ENCODE measurements around the gene MIOS. TPM values are rescaled to one million over a fixed set of nuclear protein-coding genes. Genes with fewer than 3 reads are reported as not detected.

Gene MIOS
- polyA plus RNA-seq, 1 experiment = 11.8 TPM

DNA sequence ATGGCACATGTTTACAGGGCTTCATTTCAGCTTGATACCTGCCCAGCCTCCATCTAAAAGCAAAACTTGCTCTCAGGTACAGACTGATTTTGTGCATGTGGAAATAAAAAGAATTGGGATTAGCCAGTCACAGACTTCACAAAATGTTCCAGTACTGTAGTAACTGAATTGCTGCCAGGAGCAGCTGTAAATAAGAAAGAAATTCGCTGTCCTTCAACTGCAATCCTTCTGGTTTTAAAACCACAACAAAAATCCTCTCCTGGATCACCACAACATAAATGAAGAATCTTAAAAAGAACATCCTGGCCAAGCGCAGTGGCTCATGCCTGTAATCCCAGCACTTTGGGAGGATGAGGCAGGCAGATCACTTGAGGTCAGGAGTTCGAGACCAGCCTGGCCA lies 3.9 kb upstream of the MIOS start:
- Histone ChIP-seq H3K4me3 (ENCODE audit: low read depth, low read length) (no peak overlapping the region), H3K27me3 (ENCODE audit: control insufficient read depth, insufficient read depth, low read length) (no peaks in the 10 kb centered on the region), H3K36me3 (ENCODE audit: control insufficient read depth, insufficient read depth, low read length) (no peaks in the 10 kb centered on the region)
- TF ChIP-seq CTCF (IDR thresholded peaks at IDR 0.05; ENCODE audit: insufficient read depth, low read depth, low read length) = no peak
- POLR2A ChIA-PET = no interaction called here
- DNase-seq (ENCODE audit: low read depth) = no peak
- CTCF ChIA-PET = no interaction called here

- TF ChIP-seq CTCF (IDR thresholded peaks at IDR 0.05; ENCODE audit: insufficient read depth, low read depth, low read length) = no peak
- Histone ChIP-seq H3K36me3 (ENCODE audit: control insufficient read depth, insufficient read depth, low read length) (no peaks in the 10 kb centered on the region), H3K4me3 (ENCODE audit: low read depth, low read length) (no peak overlapping the region), H3K27me3 (ENCODE audit: control insufficient read depth, insufficient read depth, low read length) (no peaks in the 10 kb centered on the region)
- DNase-seq (ENCODE audit: low read depth) = no peak
- ChIA-PET CTCF (no interaction called here), POLR2A (no interaction called here)
Observed at GRCh38 chr7:7563269-7563668, 3.4 kb upstream of the MIOS start.

- no peak for TF ChIP-seq CTCF (IDR thresholded peaks at IDR 0.05; ENCODE audit: insufficient read depth, low read depth, low read length)
- H3K27me3 ChIP-seq (ENCODE audit: control insufficient read depth, insufficient read depth, low read length) = no peaks in the 10 kb centered on the region
- POLR2A ChIA-PET = no interaction called here
- no peaks in the 10 kb centered on the region for H3K36me3 ChIP-seq (ENCODE audit: control insufficient read depth, insufficient read depth, low read length)
- CTCF ChIA-PET = interaction anchor here (1.3 kb wide), 2 partner anchors 10 to 138 kb away, joined by 3 read pairs; no protein-coding TSS in a partner anchor
- no peak overlapping the region for H3K4me3 ChIP-seq (ENCODE audit: low read depth, low read length)
- DNase-seq (ENCODE audit: low read depth) = no peak
Observed at GRCh38 chr7:7563813-7564212, 2.9 kb upstream of the MIOS start.

GRCh38 chr7:7564323-7564780 lies 2.3 kb upstream of the MIOS start:
- no peak for TF ChIP-seq CTCF (IDR thresholded peaks at IDR 0.05; ENCODE audit: insufficient read depth, low read depth, low read length)
- H3K27me3 ChIP-seq (ENCODE audit: control insufficient read depth, insufficient read depth, low read length) = no peaks in the 10 kb centered on the region
- POLR2A ChIA-PET = no interaction called here
- CTCF ChIA-PET = interaction anchor here (0.5 to 1.3 kb wide), 3 partner anchors 10 to 139 kb away, joined by 3 read pairs; no protein-coding TSS in a partner anchor
- H3K36me3 ChIP-seq (ENCODE audit: control insufficient read depth, insufficient read depth, low read length) = no peaks in the 10 kb centered on the region
- DNase-seq (ENCODE audit: low read depth) = peak; percentile 75
- H3K4me3 ChIP-seq (ENCODE audit: low read depth, low read length) = no peak overlapping the region

DNA sequence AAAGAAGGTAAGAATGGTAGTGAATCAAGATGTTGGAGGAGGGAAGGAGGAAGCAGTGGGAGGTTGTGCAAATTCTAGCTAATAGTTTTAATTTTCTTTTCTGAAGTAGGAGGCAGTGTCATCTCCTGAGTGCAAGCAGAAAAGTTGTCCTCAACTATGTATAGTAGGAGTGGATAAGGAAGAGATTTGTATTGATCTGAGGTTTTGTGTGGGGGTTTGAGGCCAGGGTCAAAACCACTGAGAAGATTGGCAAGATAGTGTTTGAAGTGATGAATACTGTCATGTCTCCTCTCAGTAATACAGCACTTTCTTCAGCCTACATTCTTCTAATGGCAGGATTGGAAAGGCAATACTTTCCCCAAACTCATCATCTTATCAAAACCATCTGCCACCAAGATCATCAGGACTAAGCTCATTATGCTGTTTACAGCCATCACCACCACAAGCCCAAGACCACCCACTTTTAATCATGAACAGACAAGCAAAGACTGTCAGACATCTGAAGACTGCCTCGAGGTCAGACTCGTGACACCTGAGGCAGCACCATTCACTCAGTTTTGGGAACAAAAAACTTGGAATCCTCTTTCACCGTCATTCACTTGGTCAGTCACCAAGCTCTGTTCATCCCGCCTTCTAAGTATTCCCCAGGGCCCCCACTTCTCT lies 1.5 kb upstream of the MIOS start:
- Histone ChIP-seq H3K36me3 (ENCODE audit: control insufficient read depth, insufficient read depth, low read length) (no peaks in the 10 kb centered on the region), H3K27me3 (ENCODE audit: control insufficient read depth, insufficient read depth, low read length) (no peaks in the 10 kb centered on the region), H3K4me3 (ENCODE audit: low read depth, low read length) (no peak overlapping the region)
- CTCF ChIA-PET = interaction anchor here (0.5 to 1.3 kb wide), 4 partner anchors 11 to 140 kb away, joined by 3 read pairs; no protein-coding TSS in a partner anchor
- no peak for TF ChIP-seq CTCF (IDR thresholded peaks at IDR 0.05; ENCODE audit: insufficient read depth, low read depth, low read length)
- no peak for DNase-seq (ENCODE audit: low read depth)
- POLR2A ChIA-PET = no interaction called here
